ENCODE measurements around the gene TOMM40L.

The TOMM40L gene

GRCh38 chr1:161191971-161192370, 33.9 kb upstream of the TOMM40L start:
- TF ChIP-seq GATA1 (IDR thresholded peaks at IDR 0.05; ENCODE audit: low read depth, low read length): no peak
- TF ChIP-seq POLR2A (IDR thresholded peaks at IDR 0.05; ENCODE audit: low read length): no peak
- DNase-seq: no peak

GRCh38 chr1:161192476-161193465, 33.1 kb upstream of the TOMM40L start:
- DNase-seq: peak; percentile 81 to 88
- TF ChIP-seq GATA1 (IDR thresholded peaks at IDR 0.05; ENCODE audit: low read depth, low read length): no peak
- no peak for TF ChIP-seq POLR2A (IDR thresholded peaks at IDR 0.05; ENCODE audit: low read length)

GRCh38 chr1:161193561-161194235, 32.2 kb upstream of the TOMM40L start:
- TF ChIP-seq GATA1 (IDR thresholded peaks at IDR 0.05; ENCODE audit: low read depth, low read length) (no peak), POLR2A (IDR thresholded peaks at IDR 0.05; ENCODE audit: low read length) (no peak)
- DNase-seq: no peak

- no peak for DNase-seq
Observed at GRCh38 chr1:161195171-161195570, 30.7 kb upstream of the TOMM40L start.

GRCh38 chr1:161196111-161196510, 29.7 kb upstream of the TOMM40L start:
- no peak for DNase-seq
- TF ChIP-seq GATA1 (IDR thresholded peaks at IDR 0.05; ENCODE audit: low read depth, low read length) (no peak), POLR2A (IDR thresholded peaks at IDR 0.05; ENCODE audit: low read length) (no peak)

More at GRCh38 chr1:161195171-161195570, 30.7 kb upstream of the TOMM40L start:
- TF ChIP-seq GATA1 (IDR thresholded peaks at IDR 0.05; ENCODE audit: low read depth, low read length) (no peak), POLR2A (IDR thresholded peaks at IDR 0.05; ENCODE audit: low read length) (no peak)

GRCh38 chr1:161196521-161197451, 29.1 kb upstream of the TOMM40L start:
- no peak for DNase-seq
- TF ChIP-seq POLR2A (IDR thresholded peaks at IDR 0.05; ENCODE audit: low read length): no peak
- no peak for TF ChIP-seq GATA1 (IDR thresholded peaks at IDR 0.05; ENCODE audit: low read depth, low read length)

- TF ChIP-seq GATA1 (IDR thresholded peaks at IDR 0.05; ENCODE audit: low read depth, low read length) (no peak), POLR2A (IDR thresholded peaks at IDR 0.05; ENCODE audit: low read length) (no peak)
- no peak for DNase-seq
Observed at GRCh38 chr1:161197560-161198193, 28.2 kb upstream of the TOMM40L start.

- peak; percentile 20 to 36 for DNase-seq
- TF ChIP-seq POLR2A (IDR thresholded peaks at IDR 0.05; ENCODE audit: low read length) (no peak), GATA1 (IDR thresholded peaks at IDR 0.05; ENCODE audit: low read depth, low read length) (no peak)
Observed at GRCh38 chr1:161198194-161198896, 27.5 kb upstream of the TOMM40L start.

- DNase-seq: no peak
- TF ChIP-seq POLR2A (IDR thresholded peaks at IDR 0.05; ENCODE audit: low read length): no peak
- no peak for TF ChIP-seq GATA1 (IDR thresholded peaks at IDR 0.05; ENCODE audit: low read depth, low read length)
Observed at GRCh38 chr1:161198897-161199431, 26.9 kb upstream of the TOMM40L start, which contains the start of gene ADAMTS4. Gene ADAMTS4, minus strand, starts transcription at chr1:161199054. Its CDS starts 427 bp downstream, at chr1:161198627.

- no peak for DNase-seq
- TF ChIP-seq POLR2A (IDR thresholded peaks at IDR 0.05; ENCODE audit: low read length): no peak
Observed at GRCh38 chr1:161199506-161200139, 26.2 kb upstream of the TOMM40L start.

- TF ChIP-seq GATA1 (IDR thresholded peaks at IDR 0.05; ENCODE audit: low read depth, low read length) (no peak), POLR2A (IDR thresholded peaks at IDR 0.05; ENCODE audit: low read length) (no peak)
- no peak for DNase-seq
Observed at GRCh38 chr1:161200421-161200991, 25.4 kb upstream of the TOMM40L start.

Measured in erythroblast (primary cell).